ENCODE results near the gene TSPAN6.

The TSPAN6 gene

DNA sequence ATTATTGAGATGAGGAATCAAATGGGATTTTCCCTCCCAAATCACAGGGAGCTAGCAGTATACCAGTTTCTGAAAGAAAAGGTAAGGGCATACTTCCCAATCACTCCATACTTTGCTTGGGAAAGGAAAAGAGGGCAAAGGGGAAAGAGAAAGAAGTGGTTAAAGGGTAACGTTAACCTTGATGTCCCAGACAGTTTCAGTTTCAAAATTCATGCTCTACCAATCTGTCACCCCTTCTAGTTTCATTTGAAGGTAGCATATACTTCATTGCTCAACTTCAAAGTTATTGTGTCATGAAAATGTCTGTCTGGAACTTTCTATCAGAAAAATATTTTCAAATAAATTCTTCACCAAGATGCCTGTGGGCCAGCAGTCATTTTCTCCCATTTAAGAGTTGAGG is 35.8 kb downstream of the TSPAN6 start:
- no peak overlapping the region for H3K4me3 ChIP-seq (ENCODE audit: low read length)
- H3K4me1 ChIP-seq (ENCODE audit: control insufficient read depth, low read depth, low read length): peaks cover 24% of the 10 kb centered on the region
- no peak overlapping the region for H3K27ac ChIP-seq (ENCODE audit: low read length)
- H3K27me3 ChIP-seq (ENCODE audit: control insufficient read depth, insufficient read depth, low read length): no peaks in the 10 kb centered on the region
- H3K9me3 ChIP-seq (ENCODE audit: control insufficient read depth, low read depth, low read length): no peaks in the 10 kb centered on the region
- H3K36me3 ChIP-seq (ENCODE audit: control insufficient read depth, low read depth, low read length): no peaks in the 10 kb centered on the region
- H3K9ac ChIP-seq (ENCODE audit: low read length): no peak overlapping the region

DNA sequence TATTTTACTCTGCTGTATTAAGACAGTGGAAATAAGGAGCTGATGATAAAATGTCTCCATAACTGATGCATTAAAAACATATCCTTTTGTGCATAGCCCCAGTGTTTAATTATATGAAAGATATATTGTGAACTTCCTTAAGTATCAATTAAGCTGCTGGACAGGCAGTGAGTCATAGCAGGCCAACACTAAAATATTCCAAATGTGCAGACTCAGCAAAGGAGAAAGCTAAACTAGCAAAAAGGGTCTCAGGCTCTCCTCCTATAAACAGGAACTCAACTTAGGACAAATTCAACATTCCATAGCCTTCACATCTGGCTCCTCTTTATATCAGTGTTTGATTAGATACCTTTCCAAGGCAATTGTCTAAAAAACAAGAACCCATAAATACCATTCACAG is 36.3 kb downstream of the TSPAN6 start:
- Histone ChIP-seq H3K4me1 (ENCODE audit: control insufficient read depth, low read depth, low read length) (peaks cover 24% of the 10 kb centered on the region), H3K9ac (ENCODE audit: low read length) (no peak overlapping the region), H3K36me3 (ENCODE audit: control insufficient read depth, low read depth, low read length) (no peaks in the 10 kb centered on the region), H3K9me3 (ENCODE audit: control insufficient read depth, low read depth, low read length) (no peaks in the 10 kb centered on the region), H3K27ac (ENCODE audit: low read length) (no peak overlapping the region), H3K4me3 (ENCODE audit: low read length) (no peak overlapping the region), H3K27me3 (ENCODE audit: control insufficient read depth, insufficient read depth, low read length) (no peaks in the 10 kb centered on the region)

DNA sequence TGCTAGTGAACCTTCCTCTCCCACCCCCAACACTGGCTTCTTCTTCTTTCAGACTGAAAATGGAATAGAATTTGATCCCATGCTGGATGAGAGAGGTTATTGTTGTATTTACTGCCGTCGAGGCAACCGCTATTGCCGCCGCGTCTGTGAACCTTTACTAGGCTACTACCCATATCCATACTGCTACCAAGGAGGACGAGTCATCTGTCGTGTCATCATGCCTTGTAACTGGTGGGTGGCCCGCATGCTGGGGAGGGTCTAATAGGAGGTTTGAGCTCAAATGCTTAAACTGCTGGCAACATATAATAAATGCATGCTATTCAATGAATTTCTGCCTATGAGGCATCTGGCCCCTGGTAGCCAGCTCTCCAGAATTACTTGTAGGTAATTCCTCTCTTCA is 37.1 kb downstream of the TSPAN6 start:
- Histone ChIP-seq H3K9me3 (ENCODE audit: control insufficient read depth, low read depth, low read length) (no peaks in the 10 kb centered on the region), H3K36me3 (ENCODE audit: control insufficient read depth, low read depth, low read length) (no peaks in the 10 kb centered on the region), H3K27me3 (ENCODE audit: control insufficient read depth, insufficient read depth, low read length) (no peaks in the 10 kb centered on the region), H3K27ac (ENCODE audit: low read length) (no peak overlapping the region), H3K9ac (ENCODE audit: low read length) (no peak overlapping the region), H3K4me1 (ENCODE audit: control insufficient read depth, low read depth, low read length) (peaks cover 28% of the 10 kb centered on the region), H3K4me3 (ENCODE audit: low read length) (no peak overlapping the region)

DNA sequence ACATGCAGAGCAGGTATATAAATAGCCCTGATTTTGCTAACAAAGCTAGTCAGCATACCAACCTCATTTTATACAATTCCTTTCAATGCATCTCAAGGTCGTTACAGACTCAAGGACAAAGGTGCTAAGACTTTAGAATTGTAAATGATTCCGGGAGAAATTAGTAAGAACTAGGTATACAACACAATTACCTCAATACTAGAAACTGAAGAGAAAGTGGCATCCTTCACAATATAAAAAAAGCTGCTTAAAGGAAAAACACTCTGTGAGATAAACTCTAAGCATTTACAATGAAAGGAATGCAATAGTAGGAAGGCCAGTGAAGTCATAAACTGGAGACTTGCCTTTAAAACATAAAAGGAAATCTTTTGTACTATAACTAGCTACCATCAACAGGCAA is 40.0 kb downstream of the TSPAN6 start:
- H3K4me3 ChIP-seq (ENCODE audit: low read length): no peak overlapping the region
- H3K4me1 ChIP-seq (ENCODE audit: control insufficient read depth, low read depth, low read length): peaks cover 44% of the 10 kb centered on the region
- H3K9me3 ChIP-seq (ENCODE audit: control insufficient read depth, low read depth, low read length): no peaks in the 10 kb centered on the region
- no peaks in the 10 kb centered on the region for H3K36me3 ChIP-seq (ENCODE audit: control insufficient read depth, low read depth, low read length)
- no peaks in the 10 kb centered on the region for H3K27me3 ChIP-seq (ENCODE audit: control insufficient read depth, insufficient read depth, low read length)
- H3K27ac ChIP-seq (ENCODE audit: low read length): no peak overlapping the region
- H3K9ac ChIP-seq (ENCODE audit: low read length): peak overlapping the region; percentile 3

DNA sequence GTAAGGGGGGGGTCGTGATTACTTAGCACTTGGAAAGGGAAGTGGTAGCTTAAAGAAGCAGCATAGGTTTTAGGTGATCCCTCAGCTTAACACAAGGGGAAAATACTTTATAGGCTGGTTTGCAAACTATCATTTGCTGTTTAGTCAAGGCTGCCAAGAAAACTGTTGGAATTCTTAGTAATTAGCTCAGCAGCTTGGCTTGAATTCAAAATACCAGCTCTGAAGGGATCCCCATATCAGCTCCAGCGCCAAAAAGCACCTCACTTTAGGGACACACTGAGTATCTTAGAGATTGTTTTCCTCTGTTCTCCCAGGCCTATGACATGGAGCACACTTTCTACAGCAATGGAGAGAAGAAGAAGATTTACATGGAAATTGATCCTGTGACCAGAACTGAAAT is 43.0 kb downstream of the TSPAN6 start:
- no peaks in the 10 kb centered on the region for H3K27me3 ChIP-seq (ENCODE audit: control insufficient read depth, insufficient read depth, low read length)
- H3K9me3 ChIP-seq (ENCODE audit: control insufficient read depth, low read depth, low read length): no peaks in the 10 kb centered on the region
- no peaks in the 10 kb centered on the region for H3K36me3 ChIP-seq (ENCODE audit: control insufficient read depth, low read depth, low read length)
- H3K9ac ChIP-seq (ENCODE audit: low read length): no peak overlapping the region
- peaks cover 44% of the 10 kb centered on the region for H3K4me1 ChIP-seq (ENCODE audit: control insufficient read depth, low read depth, low read length)
- H3K27ac ChIP-seq (ENCODE audit: low read length): no peak overlapping the region
- H3K4me3 ChIP-seq (ENCODE audit: low read length): peak overlapping the region; percentile 38

DNA sequence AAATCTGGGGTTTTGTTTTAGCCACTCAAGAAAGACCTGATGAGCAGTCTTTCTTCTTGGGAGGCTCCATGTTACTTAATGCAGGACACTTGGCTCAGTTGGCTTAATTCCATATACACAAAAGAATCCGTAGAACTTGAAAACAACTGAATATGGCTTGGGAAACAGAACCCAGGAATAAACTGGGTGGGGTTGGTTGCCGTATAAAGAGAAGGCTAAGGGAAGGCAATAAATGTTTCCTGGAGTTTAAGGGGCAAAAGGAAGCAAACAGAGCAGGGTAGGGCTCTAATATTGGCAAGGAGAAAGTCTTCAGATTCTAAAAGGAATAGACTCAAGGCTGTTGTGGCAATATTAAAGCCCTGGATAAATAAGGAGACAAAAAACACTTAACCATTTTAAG is 43.5 kb downstream of the TSPAN6 start:
- peak overlapping the region; percentile 38 for H3K4me3 ChIP-seq (ENCODE audit: low read length)
- peaks cover 44% of the 10 kb centered on the region for H3K4me1 ChIP-seq (ENCODE audit: control insufficient read depth, low read depth, low read length)
- H3K27me3 ChIP-seq (ENCODE audit: control insufficient read depth, insufficient read depth, low read length): no peaks in the 10 kb centered on the region

DNA sequence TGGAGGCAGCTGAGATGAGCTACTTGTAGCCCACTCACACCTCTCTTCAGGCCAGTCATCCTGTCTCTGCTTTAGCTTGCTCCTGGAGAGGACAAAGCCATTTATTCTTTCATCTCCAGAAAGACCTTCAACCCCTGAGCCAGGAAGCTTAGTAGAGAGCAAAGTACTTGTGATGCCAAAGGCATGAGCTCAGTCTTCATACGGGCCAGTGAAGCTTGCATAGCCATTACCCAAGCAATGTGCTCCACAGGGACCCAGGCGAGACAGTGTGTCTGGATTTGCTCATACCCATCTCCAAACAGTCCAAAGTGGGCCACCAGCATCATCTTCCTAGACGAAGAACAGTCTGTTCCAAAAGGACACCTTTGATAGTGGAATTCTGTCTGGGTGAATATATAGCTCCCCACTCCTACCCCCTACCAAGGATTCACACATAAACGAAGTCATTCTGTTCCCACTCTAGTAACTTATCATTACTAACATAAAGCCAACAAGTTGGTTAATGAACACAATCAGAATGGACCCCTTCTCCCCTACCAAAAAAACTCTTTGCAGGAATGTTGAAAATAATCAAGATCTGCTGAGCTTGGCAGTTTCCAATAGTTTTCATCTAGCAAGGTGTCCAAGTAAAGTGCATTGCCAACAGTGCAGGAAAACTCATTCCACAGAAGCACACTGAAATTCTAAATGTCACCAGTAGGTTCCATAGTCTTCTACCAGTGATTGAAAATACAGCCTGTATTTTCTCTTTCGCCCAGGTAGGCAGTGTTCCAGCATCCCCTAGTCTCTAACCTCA is 45.2 kb downstream of the TSPAN6 start:
- Histone ChIP-seq H3K27me3 (ENCODE audit: control insufficient read depth, insufficient read depth, low read length) (no peaks in the 10 kb centered on the region), H3K9me3 (ENCODE audit: control insufficient read depth, low read depth, low read length) (no peaks in the 10 kb centered on the region)

More for the DNA sequence above, 43.5 kb downstream of the TSPAN6 start:
- Histone ChIP-seq H3K9ac (ENCODE audit: low read length) (no peak overlapping the region), H3K36me3 (ENCODE audit: control insufficient read depth, low read depth, low read length) (no peaks in the 10 kb centered on the region), H3K9me3 (ENCODE audit: control insufficient read depth, low read depth, low read length) (no peaks in the 10 kb centered on the region), H3K27ac (ENCODE audit: low read length) (no peak overlapping the region)

DNA sequence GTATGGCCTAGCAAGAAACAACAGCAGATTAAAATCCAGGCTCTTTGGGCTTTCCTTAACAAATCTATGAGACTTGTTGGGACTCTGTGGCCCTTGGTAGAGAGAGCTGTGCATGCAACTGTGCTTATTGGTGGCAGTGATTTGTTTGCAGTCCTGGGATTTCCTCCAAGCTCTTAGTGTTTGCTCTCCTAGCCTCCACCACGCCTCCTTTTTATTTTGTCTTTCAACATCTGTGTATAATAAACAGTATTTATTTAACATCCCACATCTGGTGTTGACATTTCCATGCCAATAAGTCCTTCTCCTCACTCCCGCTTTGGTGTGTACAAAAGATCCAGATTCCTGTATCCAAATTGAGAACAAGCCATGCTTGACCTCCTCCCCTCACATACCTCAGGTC is 48.7 kb downstream of the TSPAN6 start:
- Histone ChIP-seq H3K4me1 (ENCODE audit: control insufficient read depth, low read depth, low read length) (peaks cover 11% of the 10 kb centered on the region), H3K27ac (ENCODE audit: low read length) (no peak overlapping the region), H3K9ac (ENCODE audit: low read length) (no peak overlapping the region), H3K36me3 (ENCODE audit: control insufficient read depth, low read depth, low read length) (no peaks in the 10 kb centered on the region), H3K27me3 (ENCODE audit: control insufficient read depth, insufficient read depth, low read length) (no peaks in the 10 kb centered on the region), H3K9me3 (ENCODE audit: control insufficient read depth, low read depth, low read length) (no peaks in the 10 kb centered on the region), H3K4me3 (ENCODE audit: low read length) (no peak overlapping the region)

More for the DNA sequence above, 45.2 kb downstream of the TSPAN6 start:
- Histone ChIP-seq H3K4me1 (ENCODE audit: control insufficient read depth, low read depth, low read length) (peaks cover 32% of the 10 kb centered on the region), H3K36me3 (ENCODE audit: control insufficient read depth, low read depth, low read length) (no peaks in the 10 kb centered on the region), H3K9ac (ENCODE audit: low read length) (no peak overlapping the region), H3K4me3 (ENCODE audit: low read length) (no peak overlapping the region), H3K27ac (ENCODE audit: low read length) (no peak overlapping the region)

DNA sequence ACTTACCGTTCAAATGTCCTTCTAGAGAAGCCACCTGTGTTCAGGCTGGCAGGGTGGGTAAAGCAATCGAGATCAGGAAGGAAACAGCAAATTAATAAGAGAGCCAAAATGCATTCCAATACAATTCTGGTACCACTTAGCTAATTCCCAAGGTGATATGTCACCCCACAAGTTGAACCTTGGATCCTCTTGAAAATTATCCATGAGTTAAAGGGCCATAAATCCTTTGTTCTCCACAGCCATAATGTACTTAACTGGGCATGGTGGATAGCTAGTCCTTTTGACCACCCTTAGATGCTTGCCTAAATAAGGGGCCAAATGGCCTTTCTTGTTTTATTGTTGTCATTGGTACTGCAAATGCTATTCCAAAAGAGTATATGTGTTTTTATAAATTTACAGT is 49.9 kb downstream of the TSPAN6 start:
- Histone ChIP-seq H3K9me3 (ENCODE audit: control insufficient read depth, low read depth, low read length) (no peaks in the 10 kb centered on the region), H3K27ac (ENCODE audit: low read length) (no peak overlapping the region), H3K4me1 (ENCODE audit: control insufficient read depth, low read depth, low read length) (no peaks in the 10 kb centered on the region), H3K4me3 (ENCODE audit: low read length) (no peak overlapping the region), H3K27me3 (ENCODE audit: control insufficient read depth, insufficient read depth, low read length) (no peaks in the 10 kb centered on the region), H3K9ac (ENCODE audit: low read length) (no peak overlapping the region), H3K36me3 (ENCODE audit: control insufficient read depth, low read depth, low read length) (no peaks in the 10 kb centered on the region)

DNA sequence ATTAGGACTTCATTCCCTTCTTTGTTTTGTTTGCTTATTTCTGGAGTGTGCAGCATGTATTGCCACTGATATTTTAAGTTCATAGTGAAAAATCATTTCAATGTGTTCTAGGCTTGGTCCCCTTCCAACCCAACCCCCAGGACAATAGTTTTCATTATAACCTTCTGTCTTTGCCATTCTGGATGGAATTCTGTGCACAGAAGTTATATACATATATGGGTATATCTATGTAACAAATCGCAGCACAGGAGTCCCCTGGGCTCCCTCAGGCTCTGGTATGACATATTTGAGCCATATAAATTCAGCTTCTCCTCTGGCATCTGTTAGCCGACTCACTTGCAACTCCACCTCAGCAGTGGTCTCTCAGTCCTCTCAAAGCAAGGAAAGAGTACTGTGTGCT is 52.0 kb downstream of the TSPAN6 start, which contains the start of gene TNMD:
TNMD (plus strand) TSS at position 326 of the 400 bp plus-strand sequence. CDS start 83 bp downstream, outside the sequence.
- Histone ChIP-seq H3K4me1 (ENCODE audit: control insufficient read depth, low read depth, low read length) (no peaks in the 10 kb centered on the region), H3K27ac (ENCODE audit: low read length) (no peak within 1 kb of the TSS), H3K9me3 (ENCODE audit: control insufficient read depth, low read depth, low read length) (no peaks in the 10 kb centered on the region), H3K9ac (ENCODE audit: low read length) (no peak within 1 kb of the TSS), H3K36me3 (ENCODE audit: control insufficient read depth, low read depth, low read length) (no peaks in the 10 kb centered on the region), H3K27me3 (ENCODE audit: control insufficient read depth, insufficient read depth, low read length) (no peaks in the 10 kb centered on the region), H3K4me3 (ENCODE audit: low read length) (no peak within 1 kb of the TSS)

Measured in iPS-18a (cell line).